Right lobe of liver (tissue), 4 donors: ENCODE data around the gene BMERB1.

ENCODE experiments used
- POLR2A ChIP-seq: fragments of 450-650 bp; IDR thresholded peaks from one replicate; pipeline ENCODE4 v1.6.1; 2017; ENCODE audit warnings: antibody characterized with exemption, mild to moderate bottlenecking
- TF ChIP-seq, protein P1 (sequence below), 4 donors: fragments of 200-600 bp in 3 of 4; fragments of 450-650 bp in 1 of 4; IDR thresholded peaks; one replicate each; pipeline versions ENCODE4 v1.5.1 to v1.8.0; 2016 to 2022; ENCODE audit warnings: antibody characterized with exemption in 4 of 4, mild to moderate bottlenecking in 2 of 4
- donor health status: DM: no; HTN: no; CAD: no.
- donor health status: DM: no; HTN: no; CAD: no.
- donor health status: DM: no; HTN: yes; CAD: no.

DNA sequence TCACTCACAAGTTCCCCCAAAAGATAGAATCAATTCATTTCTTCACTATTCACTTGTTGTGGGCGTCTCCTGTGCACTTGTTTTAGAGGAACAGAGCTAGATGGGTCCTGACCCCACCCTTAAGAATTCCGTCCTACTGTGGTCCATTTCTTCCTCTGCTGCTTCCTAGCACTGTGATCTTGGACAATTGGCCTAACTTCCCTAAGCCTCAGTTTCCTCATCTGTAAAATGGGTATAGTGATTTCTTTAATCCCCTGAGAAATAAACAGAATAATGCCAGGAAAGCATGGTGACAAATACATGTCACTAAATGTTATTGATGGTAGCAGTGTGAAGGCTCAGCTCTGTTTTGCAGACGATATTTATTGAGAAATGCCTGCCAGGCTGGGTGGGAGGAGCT, 9.9 kb downstream of the BMERB1 start:
- TF ChIP-seq, protein P1, sequence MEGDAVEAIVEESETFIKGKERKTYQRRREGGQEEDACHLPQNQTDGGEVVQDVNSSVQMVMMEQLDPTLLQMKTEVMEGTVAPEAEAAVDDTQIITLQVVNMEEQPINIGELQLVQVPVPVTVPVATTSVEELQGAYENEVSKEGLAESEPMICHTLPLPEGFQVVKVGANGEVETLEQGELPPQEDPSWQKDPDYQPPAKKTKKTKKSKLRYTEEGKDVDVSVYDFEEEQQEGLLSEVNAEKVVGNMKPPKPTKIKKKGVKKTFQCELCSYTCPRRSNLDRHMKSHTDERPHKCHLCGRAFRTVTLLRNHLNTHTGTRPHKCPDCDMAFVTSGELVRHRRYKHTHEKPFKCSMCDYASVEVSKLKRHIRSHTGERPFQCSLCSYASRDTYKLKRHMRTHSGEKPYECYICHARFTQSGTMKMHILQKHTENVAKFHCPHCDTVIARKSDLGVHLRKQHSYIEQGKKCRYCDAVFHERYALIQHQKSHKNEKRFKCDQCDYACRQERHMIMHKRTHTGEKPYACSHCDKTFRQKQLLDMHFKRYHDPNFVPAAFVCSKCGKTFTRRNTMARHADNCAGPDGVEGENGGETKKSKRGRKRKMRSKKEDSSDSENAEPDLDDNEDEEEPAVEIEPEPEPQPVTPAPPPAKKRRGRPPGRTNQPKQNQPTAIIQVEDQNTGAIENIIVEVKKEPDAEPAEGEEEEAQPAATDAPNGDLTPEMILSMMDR (IDR thresholded peaks at IDR 0.05) = no peak
- TF ChIP-seq POLR2A = no peak
